GM04504 (cell line): Measurements from ENCODE around the gene CSGALNACT2.

Experiments used
- DNase-seq: peaks from one replicate; pipeline ENCODE4 v3.0.0-alpha.2; 2012; ENCODE audit warnings: low read depth

CSGALNACT2 gene

DNA sequence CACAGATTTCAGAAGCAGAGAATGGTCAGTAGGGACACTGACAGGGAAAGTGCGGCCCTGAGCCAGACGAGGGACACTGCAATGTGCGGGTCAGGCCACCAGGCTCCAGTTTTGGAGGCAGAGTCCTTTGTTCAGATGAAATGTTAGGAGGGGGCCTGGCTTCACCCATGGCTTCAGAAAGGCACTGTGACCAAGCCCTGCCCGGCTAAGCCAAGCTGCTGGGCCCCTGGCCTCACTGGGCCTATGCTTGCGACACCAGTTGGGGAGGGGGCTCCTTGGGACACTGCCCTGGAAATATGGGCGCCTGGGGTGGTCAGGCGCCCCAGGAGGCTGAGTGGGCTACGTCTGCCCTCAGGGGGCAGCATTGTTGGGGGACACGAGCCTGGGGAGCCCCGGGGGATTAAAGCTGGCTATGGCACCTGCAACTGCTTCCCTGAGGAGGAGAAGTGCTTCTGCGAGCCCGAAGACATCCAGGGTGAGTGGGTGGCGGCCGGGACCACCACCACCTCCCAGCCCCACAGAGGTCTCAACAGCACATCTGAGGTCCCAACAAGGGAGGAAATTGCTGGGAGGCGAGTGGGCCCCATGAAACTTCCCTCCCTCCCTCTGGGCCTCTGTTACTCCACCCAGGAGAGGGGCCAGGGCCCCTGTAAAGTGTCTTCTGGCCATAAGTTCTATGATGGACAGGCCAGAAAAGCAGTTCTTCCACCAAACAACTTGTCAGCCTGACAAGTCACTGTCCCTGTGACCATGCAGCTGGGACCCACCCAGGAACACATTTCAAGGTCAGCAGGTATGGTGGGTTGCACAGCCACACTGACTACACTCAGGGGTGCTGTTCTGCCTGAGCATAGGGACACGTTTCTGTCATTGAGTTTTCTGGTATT, 24.8 kb upstream of the CSGALNACT2 start:
- DNase-seq, result no peak

DNA sequence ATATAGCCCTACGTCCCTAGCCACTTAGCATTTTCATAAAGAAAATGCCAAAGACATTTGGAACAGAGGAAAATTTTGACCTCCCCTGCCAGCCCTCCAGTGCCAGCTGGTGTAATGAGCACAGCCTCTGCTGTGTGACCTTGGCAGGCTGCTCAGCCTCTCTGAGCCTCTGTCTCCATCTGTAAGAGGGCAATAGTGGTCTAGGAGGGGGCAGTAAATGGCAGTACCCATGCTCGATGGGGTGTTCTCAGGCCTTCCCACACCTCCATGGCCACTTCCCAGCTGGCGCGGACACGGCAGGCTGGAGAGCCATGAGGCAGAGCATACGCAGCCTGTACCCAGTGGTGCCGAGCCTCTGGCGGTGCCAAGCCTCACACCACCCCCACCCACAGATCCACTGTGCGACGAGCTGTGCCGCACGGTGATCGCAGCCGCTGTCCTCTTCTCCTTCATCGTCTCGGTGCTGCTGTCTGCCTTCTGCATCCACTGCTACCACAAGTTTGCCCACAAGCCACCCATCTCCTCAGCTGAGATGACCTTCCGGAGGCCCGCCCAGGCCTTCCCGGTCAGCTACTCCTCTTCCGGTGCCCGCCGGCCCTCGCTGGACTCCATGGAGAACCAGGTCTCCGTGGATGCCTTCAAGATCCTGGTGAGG, 24.0 kb upstream of the CSGALNACT2 start:
- DNase-seq, result no peak

GRCh38 chr10:43114743-43115611, 23.3 kb upstream of the CSGALNACT2 start:
- DNase-seq, result no peak

- DNase-seq, result no peak
Observed at GRCh38 chr10:43115881-43116595, 22.2 kb upstream of the CSGALNACT2 start.

DNA sequence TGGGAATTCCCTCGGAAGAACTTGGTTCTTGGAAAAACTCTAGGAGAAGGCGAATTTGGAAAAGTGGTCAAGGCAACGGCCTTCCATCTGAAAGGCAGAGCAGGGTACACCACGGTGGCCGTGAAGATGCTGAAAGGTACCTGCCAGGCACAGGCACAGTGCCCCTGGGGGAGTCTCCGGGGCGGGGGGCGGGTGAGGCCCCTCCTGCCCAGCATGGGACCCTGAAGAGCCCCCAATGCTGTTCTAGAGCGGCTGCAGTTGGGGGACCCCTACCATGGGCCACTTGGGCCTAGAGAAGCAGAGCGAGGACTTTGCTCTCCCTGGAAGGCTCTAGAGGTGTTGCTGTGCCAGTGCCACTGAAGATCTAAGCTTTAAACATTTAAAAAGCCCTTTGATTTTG, 21.6 kb upstream of the CSGALNACT2 start:
- no peak for DNase-seq

GRCh38 chr10:43117031-43117776, 21.0 kb upstream of the CSGALNACT2 start:
- DNase-seq, result no peak

DNA sequence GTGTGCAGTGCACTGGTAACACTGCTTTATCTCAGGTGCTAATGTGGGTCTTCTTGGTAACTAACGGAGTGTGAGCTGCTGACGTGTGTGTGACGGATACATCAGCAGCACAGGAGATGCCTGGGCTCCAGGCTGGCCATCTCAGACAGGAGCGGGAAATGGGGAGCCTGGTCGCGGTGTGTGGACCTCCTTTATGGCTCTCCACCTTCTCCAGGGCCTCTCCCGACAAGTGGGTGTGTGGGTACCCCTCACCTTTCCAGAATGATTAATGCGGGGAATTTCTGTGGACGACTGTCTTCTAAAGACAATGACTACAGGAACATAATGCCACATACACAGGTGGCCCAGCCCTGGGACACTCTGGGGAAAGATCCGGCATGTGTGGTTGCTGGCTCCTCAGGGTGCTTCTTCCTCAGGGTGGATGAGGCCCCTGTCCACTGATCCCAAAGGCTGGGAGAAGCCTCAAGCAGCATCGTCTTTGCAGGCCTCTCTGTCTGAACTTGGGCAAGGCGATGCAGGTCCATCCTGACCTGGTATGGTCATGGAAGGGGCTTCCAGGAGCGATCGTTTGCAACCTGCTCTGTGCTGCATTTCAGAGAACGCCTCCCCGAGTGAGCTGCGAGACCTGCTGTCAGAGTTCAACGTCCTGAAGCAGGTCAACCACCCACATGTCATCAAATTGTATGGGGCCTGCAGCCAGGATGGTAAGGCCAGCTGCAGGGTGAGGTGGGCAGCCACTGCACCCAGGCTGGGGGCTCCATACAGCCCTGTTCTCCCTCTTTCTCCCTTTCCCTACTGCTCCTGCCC, 20.3 kb upstream of the CSGALNACT2 start:
- no peak for DNase-seq

DNA sequence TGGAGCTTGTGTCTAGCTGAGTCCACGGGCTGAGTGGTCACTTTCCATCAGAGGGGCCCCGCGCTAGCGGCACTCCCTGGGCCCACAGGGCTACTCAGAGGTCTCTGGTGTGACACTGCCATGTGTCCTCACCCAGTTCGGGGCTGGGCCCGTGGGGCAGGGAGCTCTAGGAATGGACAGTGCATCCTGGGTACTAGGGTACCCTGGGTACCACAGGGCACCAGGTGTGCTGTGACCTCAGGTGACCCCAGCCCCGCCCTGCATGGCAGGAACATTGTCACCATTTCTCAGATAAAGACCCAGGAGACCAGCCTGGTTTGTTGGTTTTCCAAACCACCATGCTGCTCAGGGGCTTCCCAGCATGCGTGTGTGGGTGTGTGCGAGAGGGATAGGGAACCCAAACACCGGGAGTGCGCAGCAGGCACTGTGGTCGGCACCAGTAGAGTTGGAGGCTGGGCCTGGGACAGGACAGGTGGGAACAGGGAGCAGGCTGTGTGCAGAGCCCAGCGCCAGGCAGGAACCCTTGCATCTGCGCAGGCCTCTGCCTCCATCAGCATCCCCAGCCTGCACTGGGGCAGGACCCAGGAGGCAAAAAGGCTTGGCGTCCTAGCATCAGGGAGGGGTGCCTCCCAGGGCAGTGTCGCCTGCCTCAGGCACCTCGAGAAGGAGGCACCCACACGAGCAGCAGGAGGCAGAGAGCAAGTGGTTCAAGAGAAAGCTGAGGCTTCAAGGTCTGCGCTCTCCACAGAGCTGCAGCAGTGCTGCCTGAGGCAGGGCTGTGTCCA, 19.4 kb upstream of the CSGALNACT2 start:
- DNase-seq, result no peak

DNA sequence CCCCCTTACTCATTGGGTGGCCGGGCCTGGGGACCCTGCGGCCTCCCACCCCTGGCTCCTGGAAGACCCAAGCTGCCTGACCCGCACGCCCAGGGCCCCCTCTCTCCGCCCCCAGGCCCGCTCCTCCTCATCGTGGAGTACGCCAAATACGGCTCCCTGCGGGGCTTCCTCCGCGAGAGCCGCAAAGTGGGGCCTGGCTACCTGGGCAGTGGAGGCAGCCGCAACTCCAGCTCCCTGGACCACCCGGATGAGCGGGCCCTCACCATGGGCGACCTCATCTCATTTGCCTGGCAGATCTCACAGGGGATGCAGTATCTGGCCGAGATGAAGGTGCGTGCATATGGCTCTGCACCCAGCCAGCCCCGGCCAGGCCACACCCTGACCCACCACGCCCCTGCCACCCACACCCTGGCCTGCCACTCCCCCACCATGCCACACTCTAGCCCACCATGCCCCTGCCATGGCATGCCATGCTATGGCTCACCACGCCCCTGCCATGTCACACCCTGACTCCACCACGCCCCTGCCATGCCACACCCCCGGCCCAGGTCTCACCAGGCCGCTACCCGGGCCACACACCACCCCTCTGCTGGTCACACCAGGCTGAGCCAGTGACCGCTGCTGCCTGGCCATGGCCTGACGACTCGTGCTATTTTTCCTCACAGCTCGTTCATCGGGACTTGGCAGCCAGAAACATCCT, 18.7 kb upstream of the CSGALNACT2 start:
- DNase-seq, result no peak

DNA sequence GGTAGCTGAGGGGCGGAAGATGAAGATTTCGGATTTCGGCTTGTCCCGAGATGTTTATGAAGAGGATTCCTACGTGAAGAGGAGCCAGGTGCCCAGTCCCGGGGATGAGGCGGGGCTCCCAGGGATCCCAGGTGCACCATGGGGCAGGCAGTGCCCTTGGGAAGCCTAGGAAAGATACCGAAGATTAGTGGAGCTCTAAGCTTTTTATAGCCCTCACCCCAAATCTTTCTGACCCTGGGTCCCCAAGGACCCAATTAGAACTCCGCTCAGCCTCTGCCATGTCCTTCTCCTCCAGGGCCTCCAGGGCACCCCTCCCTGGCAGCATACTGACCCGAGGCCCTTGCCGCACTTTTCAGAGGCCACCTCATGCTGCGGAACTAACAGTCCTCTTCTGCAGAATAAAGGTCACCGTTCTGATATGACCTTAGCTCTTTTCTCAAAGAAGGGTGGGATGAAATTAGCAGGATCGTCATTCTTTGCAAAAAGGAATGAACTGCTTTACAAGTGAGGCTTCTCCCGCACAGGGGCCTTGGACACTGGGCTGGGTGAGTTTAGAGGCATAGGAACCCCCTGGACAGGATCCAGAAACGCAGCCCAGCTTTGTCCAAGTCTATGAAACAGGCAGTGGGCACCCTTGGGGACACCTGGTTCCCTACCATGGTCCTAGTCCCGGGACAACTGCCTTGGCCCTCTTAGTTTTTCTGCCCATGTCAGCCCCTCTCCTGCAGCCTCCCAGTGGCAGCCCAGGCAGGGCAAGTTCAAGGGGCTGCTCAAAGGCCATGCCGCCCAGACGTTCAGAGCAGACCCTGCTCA, 17.9 kb upstream of the CSGALNACT2 start:
- DNase-seq, result no peak

- DNase-seq, result no peak
Observed at GRCh38 chr10:43120929-43121314, 17.3 kb upstream of the CSGALNACT2 start.

GRCh38 chr10:43121444-43121843, 16.8 kb upstream of the CSGALNACT2 start:
- DNase-seq, result no peak

DNA sequence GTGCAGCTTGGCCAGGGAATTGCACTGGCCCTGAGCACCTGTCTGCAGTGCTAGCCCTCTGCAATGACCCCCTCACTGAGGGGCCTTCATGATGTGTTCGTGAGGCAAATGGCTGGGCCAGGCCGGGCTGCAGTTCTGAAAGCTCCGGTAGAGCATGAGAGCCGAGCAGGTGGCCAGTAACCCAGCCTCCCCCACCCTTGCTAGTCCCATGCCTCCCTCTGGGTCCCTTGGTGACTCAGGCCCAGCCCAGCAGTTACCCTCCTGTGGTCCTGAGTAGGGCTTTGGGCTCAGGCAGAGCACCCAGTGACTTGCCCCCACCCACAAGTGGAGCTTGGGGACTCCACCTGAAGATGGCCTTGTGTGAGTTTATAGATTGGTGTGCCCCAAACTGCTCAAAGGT, 16.1 kb upstream of the CSGALNACT2 start:
- no peak for DNase-seq

DNA sequence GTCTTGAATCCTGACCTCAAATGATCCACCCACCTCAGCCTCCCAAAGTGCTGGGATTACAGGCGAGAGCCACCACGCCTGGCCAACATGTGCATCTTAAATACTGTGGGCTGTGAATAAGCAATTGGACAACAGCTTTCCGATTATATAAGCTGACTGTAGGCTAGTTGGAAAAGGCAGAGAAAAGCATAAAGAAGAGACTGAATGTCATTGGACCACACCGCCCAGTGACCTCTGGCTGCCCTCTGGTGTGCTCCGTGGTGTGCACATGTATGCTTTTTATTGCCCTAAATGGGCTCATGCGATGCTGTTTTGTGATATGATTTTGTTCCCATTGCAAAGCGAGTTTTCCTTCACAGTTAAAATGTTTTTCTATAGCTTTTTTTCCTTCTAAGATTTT, 15.4 kb upstream of the CSGALNACT2 start:
- DNase-seq, result no peak

- DNase-seq, result no peak
Observed at GRCh38 chr10:43123361-43124093, 14.7 kb upstream of the CSGALNACT2 start.

DNA sequence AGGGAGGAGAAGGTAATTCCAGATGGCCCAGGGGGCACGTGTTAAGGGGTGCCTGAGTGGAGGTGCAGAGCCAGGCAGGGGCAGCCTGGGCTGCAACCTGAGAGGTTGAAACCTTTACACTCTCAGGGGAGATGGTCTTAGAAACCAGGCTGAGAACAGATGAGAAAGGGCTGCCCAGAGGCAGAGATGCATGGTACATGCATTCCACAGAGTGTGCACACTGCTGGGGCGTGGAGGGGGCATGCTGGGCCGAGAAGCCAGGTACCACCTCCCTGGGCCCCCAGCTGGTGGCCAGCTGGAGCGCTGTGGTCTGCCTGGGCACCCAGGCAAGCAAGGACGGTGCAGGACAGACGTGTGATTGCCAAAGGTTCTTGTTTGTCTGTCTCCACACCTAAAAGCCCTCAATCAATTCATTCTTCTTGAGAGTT, 14.1 kb upstream of the CSGALNACT2 start:
- DNase-seq, result no peak

DNA sequence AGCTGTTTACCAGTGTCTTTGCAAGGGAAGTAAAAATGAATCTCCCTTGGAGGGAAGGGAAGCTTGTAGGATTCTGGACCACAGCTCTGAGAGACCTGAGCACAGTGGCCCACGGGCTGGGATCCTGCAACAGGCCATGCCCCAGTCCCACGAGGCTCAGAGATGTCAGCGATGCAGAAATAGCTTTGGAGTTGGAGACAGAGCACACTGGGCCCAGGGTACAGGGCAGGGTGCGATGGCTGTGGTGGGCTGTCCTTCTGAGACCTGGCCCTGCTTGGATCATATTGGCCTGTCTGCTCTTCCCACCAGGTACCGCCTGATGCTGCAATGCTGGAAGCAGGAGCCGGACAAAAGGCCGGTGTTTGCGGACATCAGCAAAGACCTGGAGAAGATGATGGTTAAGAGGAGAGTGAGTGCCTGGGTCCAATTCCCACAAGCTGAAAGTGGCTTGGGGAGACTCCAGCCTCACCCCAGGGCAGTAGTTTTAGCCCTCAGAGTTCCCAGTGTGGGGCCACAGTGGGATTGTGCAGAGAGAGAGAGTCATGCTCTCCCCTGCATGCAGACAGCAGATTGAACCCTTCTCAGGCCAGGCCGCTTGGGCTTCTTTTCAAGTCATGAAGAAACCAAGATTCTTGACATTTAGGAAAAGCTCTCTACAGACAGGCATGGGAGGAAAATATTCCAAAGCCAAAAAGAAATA, 13.5 kb upstream of the CSGALNACT2 start:
- no peak for DNase-seq
